Measurements from ENCODE around the gene PNLIPRP1. TPM values are rescaled to one million over a fixed set of nuclear protein-coding genes. Genes with fewer than 3 reads are reported as not detected.

PNLIPRP1 gene
- total and polyA plus RNA-seq, 3 donors from 2014 or later: 0.33 TPM; not detected in 2

GRCh38 chr10:116588995-116589394 lies 1.8 kb upstream of the PNLIPRP1 start:
- H3K27me3 ChIP-seq: no peaks in the 10 kb centered on the region
- 71 to 93% methylated on average over 2 of the region's 2 CpGs for WGBS, 2 donors
- no peaks in the 10 kb centered on the region for H3K9me3 ChIP-seq
- DNase-seq: no peak
- H3K4me1 ChIP-seq: no peaks in the 10 kb centered on the region
- TF ChIP-seq, protein P1, sequence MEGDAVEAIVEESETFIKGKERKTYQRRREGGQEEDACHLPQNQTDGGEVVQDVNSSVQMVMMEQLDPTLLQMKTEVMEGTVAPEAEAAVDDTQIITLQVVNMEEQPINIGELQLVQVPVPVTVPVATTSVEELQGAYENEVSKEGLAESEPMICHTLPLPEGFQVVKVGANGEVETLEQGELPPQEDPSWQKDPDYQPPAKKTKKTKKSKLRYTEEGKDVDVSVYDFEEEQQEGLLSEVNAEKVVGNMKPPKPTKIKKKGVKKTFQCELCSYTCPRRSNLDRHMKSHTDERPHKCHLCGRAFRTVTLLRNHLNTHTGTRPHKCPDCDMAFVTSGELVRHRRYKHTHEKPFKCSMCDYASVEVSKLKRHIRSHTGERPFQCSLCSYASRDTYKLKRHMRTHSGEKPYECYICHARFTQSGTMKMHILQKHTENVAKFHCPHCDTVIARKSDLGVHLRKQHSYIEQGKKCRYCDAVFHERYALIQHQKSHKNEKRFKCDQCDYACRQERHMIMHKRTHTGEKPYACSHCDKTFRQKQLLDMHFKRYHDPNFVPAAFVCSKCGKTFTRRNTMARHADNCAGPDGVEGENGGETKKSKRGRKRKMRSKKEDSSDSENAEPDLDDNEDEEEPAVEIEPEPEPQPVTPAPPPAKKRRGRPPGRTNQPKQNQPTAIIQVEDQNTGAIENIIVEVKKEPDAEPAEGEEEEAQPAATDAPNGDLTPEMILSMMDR (IDR thresholded peaks at IDR 0.05): no peak
- no peak for TF ChIP-seq POLR2A (IDR thresholded peaks at IDR 0.05)
- H3K27ac ChIP-seq: no peak overlapping the region
- H3K36me3 ChIP-seq (ENCODE audit: low read depth, missing control alignments): no peaks in the 10 kb centered on the region
- H3K4me3 ChIP-seq: no peak overlapping the region
- intact Hi-C loops (cut with DNase I; ENCODE audit: low total_unique reads): no loop called here

GRCh38 chr10:116589926-116590325 lies 833 bp upstream of the PNLIPRP1 start:
- 82 to 86% methylated on average over 2 of the region's 2 CpGs for WGBS, 2 donors
- DNase-seq: no peak
- Histone ChIP-seq H3K27me3 (no peaks in the 10 kb centered on the region), H3K9me3 (no peaks in the 10 kb centered on the region), H3K4me1 (no peaks in the 10 kb centered on the region), H3K36me3 (ENCODE audit: low read depth, missing control alignments) (no peaks in the 10 kb centered on the region), H3K4me3 (no peak overlapping the region), H3K27ac (no peak overlapping the region)
- TF ChIP-seq, protein P1 (IDR thresholded peaks at IDR 0.05): no peak
- TF ChIP-seq POLR2A (IDR thresholded peaks at IDR 0.05): no peak
- intact Hi-C loops (cut with DNase I; ENCODE audit: low total_unique reads): no loop called here

DNA sequence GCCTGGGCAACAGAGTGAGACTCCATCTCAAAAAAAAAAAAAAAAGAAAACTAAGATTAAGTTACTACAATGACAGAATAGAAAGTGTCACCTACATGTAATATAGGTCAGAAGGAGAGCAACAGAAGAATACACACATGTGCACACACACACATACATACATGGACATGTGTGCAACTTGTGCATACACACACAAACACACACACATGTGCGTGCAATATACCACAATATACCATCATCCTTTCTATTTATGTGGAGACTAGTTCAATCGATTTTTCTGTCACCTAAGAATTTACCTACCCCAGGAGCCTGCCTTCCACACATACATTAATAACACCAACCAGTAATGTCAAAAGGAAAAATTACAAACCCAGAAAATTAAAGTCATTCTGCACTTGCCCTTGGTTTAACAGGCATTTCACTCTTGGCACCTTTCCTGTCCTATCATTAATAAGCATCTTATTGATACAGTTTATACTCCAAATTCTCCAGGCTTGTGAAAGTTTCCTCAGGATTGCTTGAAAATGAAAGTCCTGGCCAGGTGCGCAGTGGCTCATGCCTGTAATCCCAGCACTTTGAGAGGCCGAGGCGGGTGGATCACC lies 2.5 kb downstream of the PNLIPRP1 start:
- Histone ChIP-seq H3K27me3 (no peaks in the 10 kb centered on the region), H3K9me3 (no peaks in the 10 kb centered on the region), H3K4me1 (no peaks in the 10 kb centered on the region), H3K4me3 (no peak overlapping the region), H3K36me3 (ENCODE audit: low read depth, missing control alignments) (no peaks in the 10 kb centered on the region), H3K27ac (no peak overlapping the region)
- no peak for DNase-seq
- TF ChIP-seq POLR2A (IDR thresholded peaks at IDR 0.05): no peak
- TF ChIP-seq, protein P1 (IDR thresholded peaks at IDR 0.05): no peak
- WGBS, 2 donors: 89 to 93% methylated on average over 5 of the region's 5 CpGs
- intact Hi-C loops (cut with DNase I; ENCODE audit: low total_unique reads): no loop called here

GRCh38 chr10:116594525-116595035 lies 3.8 kb downstream of the PNLIPRP1 start:
- Histone ChIP-seq H3K4me1 (no peaks in the 10 kb centered on the region), H3K9me3 (no peaks in the 10 kb centered on the region), H3K4me3 (no peak overlapping the region), H3K27me3 (no peaks in the 10 kb centered on the region), H3K27ac (no peak overlapping the region), H3K36me3 (ENCODE audit: low read depth, missing control alignments) (no peaks in the 10 kb centered on the region)
- no peak for DNase-seq
- intact Hi-C loops (cut with DNase I; ENCODE audit: low total_unique reads): no loop called here
- TF ChIP-seq, protein P1 (IDR thresholded peaks at IDR 0.05): no peak
- no peak for TF ChIP-seq POLR2A (IDR thresholded peaks at IDR 0.05)
- 81% methylated on average over 7 of the region's 7 CpGs for WGBS, 2 donors

DNA sequence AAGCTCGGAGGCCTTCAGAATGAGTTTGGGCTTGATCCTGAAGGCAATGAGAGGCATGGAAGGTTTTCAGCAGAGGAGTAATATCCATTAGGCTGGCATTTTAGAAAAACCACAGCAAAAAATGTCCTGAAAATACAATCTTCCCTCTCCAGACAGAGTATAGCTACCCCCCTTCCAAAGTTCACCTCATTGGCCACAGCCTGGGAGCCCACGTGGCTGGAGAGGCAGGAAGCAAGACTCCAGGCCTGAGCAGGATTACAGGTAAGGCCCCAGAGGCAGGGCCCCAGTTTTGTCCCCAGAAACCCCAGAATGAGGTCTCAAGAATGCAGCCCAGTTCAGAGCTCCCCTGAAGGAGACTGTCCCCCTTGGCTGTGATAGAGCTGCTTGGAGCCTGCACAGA lies 5.3 kb downstream of the PNLIPRP1 start:
- Histone ChIP-seq H3K27me3 (no peaks in the 10 kb centered on the region), H3K4me3 (no peak overlapping the region), H3K27ac (no peak overlapping the region), H3K9me3 (no peaks in the 10 kb centered on the region), H3K4me1 (no peaks in the 10 kb centered on the region), H3K36me3 (ENCODE audit: low read depth, missing control alignments) (no peaks in the 10 kb centered on the region)
- intact Hi-C loops (cut with DNase I; ENCODE audit: low total_unique reads): no loop called here
- WGBS, 2 donors: 88 to 93% methylated on average over 1 to 2 of the region's 2 CpGs
- TF ChIP-seq, protein P1 (IDR thresholded peaks at IDR 0.05): no peak
- no peak for TF ChIP-seq POLR2A (IDR thresholded peaks at IDR 0.05)
- no peak for DNase-seq
